Measurements from ENCODE around the gene FCRL2.

Gene FCRL2

DNA sequence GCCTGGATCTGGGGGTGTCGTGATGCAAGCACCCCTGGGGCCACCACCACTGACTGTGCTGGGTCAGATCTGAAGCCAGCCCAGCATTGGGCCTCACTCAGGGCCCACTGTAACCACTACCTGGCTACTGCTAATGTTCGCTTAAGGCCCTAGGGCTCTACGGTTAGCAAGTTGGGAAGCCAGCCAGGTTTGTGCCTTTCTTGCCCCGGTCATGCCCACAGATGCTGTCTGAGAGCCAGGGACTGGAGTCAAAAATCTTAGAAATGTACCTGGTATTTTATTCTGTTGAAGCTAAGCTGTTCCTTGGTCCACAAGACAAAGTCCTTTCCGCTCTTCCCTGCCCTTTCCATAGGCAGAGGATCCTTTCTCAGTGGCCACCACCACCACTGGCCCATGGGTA, 61.2 kb downstream of the FCRL2 start:
- Histone ChIP-seq H3K36me3 (replicated peaks; ENCODE audit: low read depth, low read length) (no peaks in the 10 kb centered on the region), H3K9me3 (ENCODE audit: insufficient read depth, low read length) (0 out of 2 replicates have a peak, but pooled peaks cover 2% of the 10 kb centered on the region), H3K9ac (ENCODE audit: low read length) (no peak overlapping the region), H3K79me2 (ENCODE audit: low read length) (no peaks in the 10 kb centered on the region), H3K4me2 (ENCODE audit: low read length) (no peak overlapping the region), H3K4me3 (ENCODE audit: low read length) (no peak overlapping the region), H3K27me3 (ENCODE audit: low read depth, low read length) (no peaks in the 10 kb centered on the region), H2AFZ (ENCODE audit: low read depth, low read length) (no peak overlapping the region), H3K27ac (ENCODE audit: low read length) (no peak overlapping the region), H4K20me1 (ENCODE audit: insufficient read depth, low read length) (no peaks in the 10 kb centered on the region), H3K4me1 (ENCODE audit: low read length) (no peaks in the 10 kb centered on the region)
- TF ChIP-seq, protein P1, sequence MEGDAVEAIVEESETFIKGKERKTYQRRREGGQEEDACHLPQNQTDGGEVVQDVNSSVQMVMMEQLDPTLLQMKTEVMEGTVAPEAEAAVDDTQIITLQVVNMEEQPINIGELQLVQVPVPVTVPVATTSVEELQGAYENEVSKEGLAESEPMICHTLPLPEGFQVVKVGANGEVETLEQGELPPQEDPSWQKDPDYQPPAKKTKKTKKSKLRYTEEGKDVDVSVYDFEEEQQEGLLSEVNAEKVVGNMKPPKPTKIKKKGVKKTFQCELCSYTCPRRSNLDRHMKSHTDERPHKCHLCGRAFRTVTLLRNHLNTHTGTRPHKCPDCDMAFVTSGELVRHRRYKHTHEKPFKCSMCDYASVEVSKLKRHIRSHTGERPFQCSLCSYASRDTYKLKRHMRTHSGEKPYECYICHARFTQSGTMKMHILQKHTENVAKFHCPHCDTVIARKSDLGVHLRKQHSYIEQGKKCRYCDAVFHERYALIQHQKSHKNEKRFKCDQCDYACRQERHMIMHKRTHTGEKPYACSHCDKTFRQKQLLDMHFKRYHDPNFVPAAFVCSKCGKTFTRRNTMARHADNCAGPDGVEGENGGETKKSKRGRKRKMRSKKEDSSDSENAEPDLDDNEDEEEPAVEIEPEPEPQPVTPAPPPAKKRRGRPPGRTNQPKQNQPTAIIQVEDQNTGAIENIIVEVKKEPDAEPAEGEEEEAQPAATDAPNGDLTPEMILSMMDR (IDR thresholded peaks at IDR 0.05; ENCODE audit: low read depth, low read length), result no peak
- TF ChIP-seq EZH2phosphoT487 (IDR thresholded peaks at IDR 0.05; ENCODE audit: low read depth), result no peak

DNA sequence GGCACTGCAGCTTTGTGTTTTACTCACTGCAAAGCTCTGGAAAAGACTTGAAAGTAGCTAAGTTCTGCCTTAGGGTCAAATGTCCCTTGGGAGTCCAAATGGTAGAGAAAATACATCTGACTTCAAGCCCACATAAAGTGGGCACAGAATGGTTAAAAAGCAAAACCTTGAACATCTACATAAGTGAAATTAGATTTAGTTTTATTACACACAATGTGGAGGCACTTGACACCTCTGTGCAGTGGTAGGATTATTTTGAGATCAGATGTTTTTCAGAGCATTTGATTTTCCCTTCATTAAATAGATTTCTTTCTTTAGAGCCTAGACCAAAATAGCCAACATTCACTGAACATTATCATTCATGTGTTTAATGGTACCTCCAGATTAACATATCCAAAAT, 65.1 kb downstream of the FCRL2 start:
- H3K79me2 ChIP-seq (ENCODE audit: low read length), result no peaks in the 10 kb centered on the region
- no peak overlapping the region for H3K4me2 ChIP-seq (ENCODE audit: low read length)
- no peaks in the 10 kb centered on the region for H3K4me1 ChIP-seq (ENCODE audit: low read length)
- no peak overlapping the region for H3K9ac ChIP-seq (ENCODE audit: low read length)
- no peaks in the 10 kb centered on the region for H3K36me3 ChIP-seq (replicated peaks; ENCODE audit: low read depth, low read length)
- H4K20me1 ChIP-seq (ENCODE audit: insufficient read depth, low read length), result no peaks in the 10 kb centered on the region
- H2AFZ ChIP-seq (ENCODE audit: low read depth, low read length), result no peak overlapping the region
- H3K4me3 ChIP-seq (ENCODE audit: low read length), result no peak overlapping the region
- H3K27me3 ChIP-seq (ENCODE audit: low read depth, low read length), result peaks cover 11% of the 10 kb centered on the region; the same call in 1 of the 2 replicates
- H3K9me3 ChIP-seq (ENCODE audit: insufficient read depth, low read length), result no peaks in the 10 kb centered on the region
- TF ChIP-seq, protein P1 (IDR thresholded peaks at IDR 0.05; ENCODE audit: low read depth, low read length), result no peak
- no peak for TF ChIP-seq EZH2phosphoT487 (IDR thresholded peaks at IDR 0.05; ENCODE audit: low read depth)
- no peak overlapping the region for H3K27ac ChIP-seq (ENCODE audit: low read length)

DNA sequence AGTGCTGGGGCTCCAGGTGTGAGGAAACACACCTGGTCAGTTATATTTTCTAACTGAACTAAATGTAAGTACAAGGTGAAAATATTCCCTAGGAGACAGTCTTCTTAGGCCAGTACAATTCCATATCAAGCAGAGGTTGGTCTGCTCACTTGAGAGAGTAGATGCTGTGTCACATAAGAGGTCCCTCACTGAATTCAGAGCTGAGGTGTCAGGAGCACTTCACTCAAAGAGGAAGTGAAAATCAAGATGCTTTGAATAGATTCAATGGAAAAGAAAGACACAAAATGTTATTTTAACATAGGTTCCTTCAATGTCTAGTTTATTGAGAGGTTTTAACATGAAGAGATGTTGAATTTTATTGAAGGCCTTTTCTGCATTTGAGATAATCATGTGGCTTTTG, 72.1 kb downstream of the FCRL2 start:
- peaks cover 2% of the 10 kb centered on the region; the same call in 1 of the 2 replicates for H3K9me3 ChIP-seq (ENCODE audit: insufficient read depth, low read length)

DNA sequence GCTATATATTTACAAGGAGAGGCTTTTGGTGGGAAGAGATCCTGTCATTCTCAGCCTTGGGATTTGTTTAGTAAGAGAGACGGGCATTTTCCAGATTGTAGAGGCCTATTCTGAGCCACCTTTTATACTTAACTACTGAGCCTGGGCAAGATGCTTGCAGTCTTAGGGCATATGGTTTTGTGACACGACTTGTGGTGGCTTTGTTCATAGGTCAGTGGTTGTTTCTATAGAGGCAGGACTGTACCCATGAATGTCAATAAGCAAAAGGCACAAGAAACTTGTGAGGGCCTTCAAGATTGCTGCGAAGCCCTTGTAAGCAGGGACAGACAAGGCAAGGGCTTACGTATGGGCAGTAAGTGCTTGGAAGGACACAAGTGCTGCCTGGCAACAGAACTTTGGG, 73.0 kb downstream of the FCRL2 start:
- H3K27ac ChIP-seq (ENCODE audit: low read length), result no peak overlapping the region
- no peak overlapping the region for H2AFZ ChIP-seq (ENCODE audit: low read depth, low read length)
- peaks cover 36% of the 10 kb centered on the region for H3K4me1 ChIP-seq (ENCODE audit: low read length)
- peaks cover 42% of the 10 kb centered on the region for H3K27me3 ChIP-seq (ENCODE audit: low read depth, low read length)
- no peaks in the 10 kb centered on the region for H3K36me3 ChIP-seq (replicated peaks; ENCODE audit: low read depth, low read length)
- TF ChIP-seq, protein P1 (IDR thresholded peaks at IDR 0.05; ENCODE audit: low read depth, low read length), result no peak
- no peak for TF ChIP-seq EZH2phosphoT487 (IDR thresholded peaks at IDR 0.05; ENCODE audit: low read depth)
- no peaks in the 10 kb centered on the region for H4K20me1 ChIP-seq (ENCODE audit: insufficient read depth, low read length)
- peaks cover 2% of the 10 kb centered on the region; the same call in 1 of the 2 replicates for H3K9me3 ChIP-seq (ENCODE audit: insufficient read depth, low read length)
- no peak overlapping the region for H3K9ac ChIP-seq (ENCODE audit: low read length)
- H3K4me3 ChIP-seq (ENCODE audit: low read length), result no peak overlapping the region
- no peak overlapping the region for H3K4me2 ChIP-seq (ENCODE audit: low read length)
- H3K79me2 ChIP-seq (ENCODE audit: low read length), result no peaks in the 10 kb centered on the region

More for the DNA sequence above, 72.1 kb downstream of the FCRL2 start:
- H3K4me2 ChIP-seq (ENCODE audit: low read length), result peak overlapping the region; percentile 24
- no peaks in the 10 kb centered on the region for H3K36me3 ChIP-seq (replicated peaks; ENCODE audit: low read depth, low read length)
- TF ChIP-seq EZH2phosphoT487 (IDR thresholded peaks at IDR 0.05; ENCODE audit: low read depth), result no peak
- TF ChIP-seq, protein P1 (IDR thresholded peaks at IDR 0.05; ENCODE audit: low read depth, low read length), result no peak
- H3K79me2 ChIP-seq (ENCODE audit: low read length), result no peaks in the 10 kb centered on the region
- H3K27ac ChIP-seq (ENCODE audit: low read length), result no peak overlapping the region
- H3K4me1 ChIP-seq (ENCODE audit: low read length), result peaks cover 34% of the 10 kb centered on the region
- H2AFZ ChIP-seq (ENCODE audit: low read depth, low read length), result no peak overlapping the region
- H3K4me3 ChIP-seq (ENCODE audit: low read length), result no peak overlapping the region
- no peak overlapping the region for H3K9ac ChIP-seq (ENCODE audit: low read length)
- H4K20me1 ChIP-seq (ENCODE audit: insufficient read depth, low read length), result no peaks in the 10 kb centered on the region
- H3K27me3 ChIP-seq (ENCODE audit: low read depth, low read length), result peaks cover 33% of the 10 kb centered on the region
